HG03108 (cell line): ENCODE measurements around the gene CD82.
A peak's percentile ranks its signal among the peaks of the same experiment; 100 is the strongest.

Source experiments
- ATAC-seq: cut with Tn5 transposase; IDR thresholded peaks from one replicate; pipeline ENCODE4 v1.9.1; 2021; ENCODE audit warnings: moderate library complexity; ENCODE audit not compliant: unreplicated experiment

The CD82 gene

GRCh38 chr11:44614281-44614775 lies 48.9 kb downstream of the CD82 start:
- ATAC-seq, result no peak

GRCh38 chr11:44615041-44615755 lies 49.7 kb downstream of the CD82 start:
- ATAC-seq, result no peak

- no peak for ATAC-seq
These were observed 50.7 kb downstream of the CD82 start for GRCh38 chr11:44615913-44616791.

GRCh38 chr11:44617671-44618461 lies 52.4 kb downstream of the CD82 start:
- no peak for ATAC-seq

GRCh38 chr11:44618561-44619425 lies 53.3 kb downstream of the CD82 start:
- no peak for ATAC-seq

- no peak for ATAC-seq
These were observed 54.9 kb downstream of the CD82 start for GRCh38 chr11:44620328-44620725.

- no peak for ATAC-seq
These were observed 55.7 kb downstream of the CD82 start for GRCh38 chr11:44621140-44621681.

GRCh38 chr11:44621784-44622183 lies 56.3 kb downstream of the CD82 start:
- no peak for ATAC-seq

- no peak for ATAC-seq
These were observed 56.8 kb downstream of the CD82 start for GRCh38 chr11:44622190-44622650.

GRCh38 chr11:44622721-44623258 lies 57.3 kb downstream of the CD82 start:
- no peak for ATAC-seq

GRCh38 chr11:44623341-44623730 lies 57.9 kb downstream of the CD82 start:
- no peak for ATAC-seq

GRCh38 chr11:44623731-44624491 lies 58.4 kb downstream of the CD82 start:
- ATAC-seq, result no peak

- no peak for ATAC-seq
These were observed 59.3 kb downstream of the CD82 start for GRCh38 chr11:44624761-44625221.

- no peak for ATAC-seq
These were observed 60.5 kb downstream of the CD82 start for GRCh38 chr11:44625759-44626523.

GRCh38 chr11:44626645-44627044 lies 61.2 kb downstream of the CD82 start:
- no peak for ATAC-seq

GRCh38 chr11:44627165-44627789 lies 61.8 kb downstream of the CD82 start:
- no peak for ATAC-seq

- ATAC-seq, result peak; percentile 49
These were observed 62.7 kb downstream of the CD82 start for GRCh38 chr11:44627911-44628729.
